K562 (cell line): Measurements from ENCODE around the gene INPP5E. TPM values are rescaled to one million over a fixed set of nuclear protein-coding genes. Genes with fewer than 3 reads are reported as not detected.

Experiments
- AFF1 ChIP-seq, 2 experiments: fragments of 450-650 bp; IDR thresholded peaks; 2 replicates each; pipeline ENCODE4 v1.6.1; 2018; ENCODE audit warnings: mild to moderate bottlenecking in 2 of 2, low read depth in 1 of 2; ENCODE audit not compliant: partially characterized antibody in 2 of 2
- ARID2 ChIP-seq: fragments of 450-650 bp; IDR thresholded peaks from 2 replicates; pipeline ENCODE4 v1.6.1; 2017; ENCODE audit warnings: antibody characterized with exemption, mild to moderate bottlenecking
- ARID3B ChIP-seq: fragments of 250-450 bp; sonication (Bioruptor Pico); IDR thresholded peaks from 2 replicates; pipeline ENCODE4 v1.4.0; 2020; ENCODE audit warnings: borderline replicate concordance
- EHMT2 ChIP-seq: fragments of 450-650 bp; IDR thresholded peaks from 2 replicates; pipeline ENCODE4 v1.6.1; 2018; ENCODE audit warnings: antibody characterized with exemption
- EP300 ChIP-seq: IDR thresholded peaks from 2 replicates; pipeline ENCODE4 v1.6.1; 2012; ENCODE audit warnings: low read length, improper control_type of control experiment
- ERF ChIP-seq: fragments of 450-650 bp; formaldehyde crosslinking; IDR thresholded peaks from 2 replicates; pipeline ENCODE4 v1.4.0; 2020; ENCODE audit warnings: mild to moderate bottlenecking, mixed read lengths
- FIP1L1 ChIP-seq: fragments of 200-400 bp; formaldehyde crosslinking; IDR thresholded peaks from 2 replicates; pipeline ENCODE4 v1.6.1; 2018; ENCODE audit warnings: mild to moderate bottlenecking, low read depth, low read length; ENCODE audit not compliant: poor library complexity, severe bottlenecking
- GTF3C2 ChIP-seq: IDR thresholded peaks from 3 replicates; pipeline ENCODE4 v1.6.1; 2011; ENCODE audit warnings: borderline replicate concordance, mild to moderate bottlenecking, moderate library complexity; ENCODE audit not compliant: insufficient read length; ENCODE audit errors: extremely low read depth
- HNRNPLL ChIP-seq: fragments of 200-400 bp; formaldehyde crosslinking; IDR thresholded peaks from 2 replicates; pipeline ENCODE4 v1.6.1; 2017; ENCODE audit warnings: low read length, low read depth, mild to moderate bottlenecking; ENCODE audit not compliant: poor library complexity, severe bottlenecking
- KDM4B ChIP-seq, 2 experiments: fragments of 450-650 bp in 1 of 2; sonication (generic) in 1 of 2; IDR thresholded peaks; 2 replicates each; pipeline ENCODE4 v1.6.1; 2016 to 2017; ENCODE audit warnings: borderline replicate concordance in 2 of 2, antibody characterized with exemption in 1 of 2, low read depth in 1 of 2, mild to moderate bottlenecking in 1 of 2
- MYC ChIP-seq, 2 experiments: fragments of 250-450 bp in 1 of 2; sonication (Bioruptor Pico) in 1 of 2; IDR thresholded peaks; 2 replicates each; pipeline versions ENCODE4 v1.5.1 to v1.6.1; 2012 to 2021; ENCODE audit warnings: low read depth in 2 of 2, borderline replicate concordance in 1 of 2, improper control_type of control experiment in 1 of 2, low read length in 1 of 2, mild to moderate bottlenecking in 1 of 2, moderate library complexity in 1 of 2
- PREB ChIP-seq: sonication (generic); formaldehyde crosslinking; IDR thresholded peaks from 2 replicates; pipeline ENCODE4 v1.8.1; 2023; ENCODE audit warnings: mild to moderate bottlenecking, missing genetic modification reagents
- SP1 ChIP-seq: sonication (generic); formaldehyde crosslinking; IDR thresholded peaks from 2 replicates; pipeline ENCODE4 v1.8.1; 2022; ENCODE audit warnings: mild to moderate bottlenecking, missing genetic modification reagents
- ZNF444 ChIP-seq: fragments of 250-450 bp; sonication (Bioruptor Pico); IDR thresholded peaks from 2 replicates; pipeline ENCODE4 v1.4.0; 2020; ENCODE audit warnings: mild to moderate bottlenecking, moderate library complexity
- polyA plus RNA-seq, 8 experiments: library from polyadenylated mRNA; depleted of rRNA in 4 of 8; stranded (reverse) in 5 of 8; unstranded in 3 of 8; fragments of >200 nt; fragmentation: Nextera tagmentation in 2 of 8; fragmentation: Illumina TruSeq in 1 of 8; extraction: Ambion mirVana in 2 of 8; extraction: Trizol in 1 of 8; gene quantifications; 2 replicates each; pipeline versions ENCODE4 v1.2.1 to v1.2.3, GENCODE V29; 2011 to 2014; ENCODE audit warnings: inconsistent platforms in 1 of 8, missing spikeins in 1 of 8
- total RNA-seq, 7 experiments: library from RNA; depleted of rRNA in 6 of 7; stranded (reverse); fragments of >200 nt in 6 of 7; fragmentation: Illumina TruSeq in 2 of 7; extraction: Trizol in 2 of 7; gene quantifications; 2 replicates each; pipeline versions ENCODE4 v1.2.1 to v1.2.3, GENCODE V29; 2011 to 2021; ENCODE audit warnings: low replicate concordance in 1 of 7

INPP5E gene
- total and polyA plus RNA-seq, 9 of the 15 experiments (the other 6 are each of a cell fraction or from before 2014, with no cell fraction given): 0.38 to 17.4 (median 4.9) TPM

GRCh38 chr9:136410500-136411287, 29.0 kb downstream of the INPP5E start, which contains the start of the genes ENTR1 and PMPCA (continued):
- TF ChIP-seq AFF1 (IDR thresholded peaks at IDR 0.05; ENCODE audit: low read depth in 1 of 2, partially characterized antibody in 2 of 2): no peak
- no peak for TF ChIP-seq GTF3C2
- TF ChIP-seq ZNF444 (CRISPR knock-in tag): no peak
- TF ChIP-seq KDM4B (IDR thresholded peaks at IDR 0.05; ENCODE audit: borderline replicate concordance in 2 of 2, low read depth in 1 of 2): peak in 1 of 2 experiments; percentile 83; a peak in 2 of 4 replicates
- no peak for TF ChIP-seq EHMT2
- TF ChIP-seq FIP1L1: peak; percentile 31
- TF ChIP-seq ARID2: no peak
- peak; percentile 21; the same call in 1 of the 2 replicates for TF ChIP-seq ARID3B
- TF ChIP-seq EP300: peak; percentile 30; the same call in 1 of the 2 replicates
- TF ChIP-seq HNRNPLL: no peak
- peak; percentile 95 for TF ChIP-seq MYC (IDR thresholded peaks at IDR 0.05; ENCODE audit: low read depth, low read length)
- TF ChIP-seq MYC (CRISPR knock-in tag; IDR thresholded peaks at IDR 0.05; ENCODE audit: borderline replicate concordance, low read depth): peak; percentile 62; the same call in 1 of the 2 replicates
- peak; percentile 81 for TF ChIP-seq SP1 (CRISPR knock-in tag)
- TF ChIP-seq ERF: 0 out of 2 replicates have a peak, but pooled peaks have one; percentile 45
- no peak for TF ChIP-seq PREB (CRISPR knock-in tag)
